MM.1S (cell line): Measurements from ENCODE around the gene TECPR2.

Experiments
- CTCF ChIP-seq: fragments of 300-600 bp; sonication (generic); IDR thresholded peaks from 2 replicates; pipeline ENCODE4 v1.5.1; 2016; ENCODE audit warnings: antibody characterized with exemption, low read length, mixed read lengths
- EZH2 ChIP-seq: fragments of 300-600 bp; sonication (generic); optimal IDR thresholded peaks from 2 replicates; pipeline ENCODE3; 2017; ENCODE audit warnings: low read depth, mild to moderate bottlenecking, antibody characterized with exemption, low read length, mixed read lengths

GRCh38 chr14:102452302-102452701 is 89.6 kb downstream of the TECPR2 start:
- TF ChIP-seq CTCF, result no peak
- no peak for TF ChIP-seq EZH2
